ENCODE results near the gene GRIN2D.

Gene GRIN2D

GRCh38 chr19:48415806-48416221 lies 22.3 kb downstream of the GRIN2D start:
- no peak for DNase-seq
- Histone ChIP-seq H4K20me1 (ENCODE audit: insufficient read depth, low read length) (no peaks in the 10 kb centered on the region), H3K27me3 (ENCODE audit: insufficient read depth, low read length, poor library complexity) (no peaks in the 10 kb centered on the region), H3K27ac (ENCODE audit: low read length) (no peak overlapping the region), H3K36me3 (ENCODE audit: insufficient read depth, low read length) (no peaks in the 10 kb centered on the region), H3K4me1 (ENCODE audit: insufficient read depth, low read length) (no peaks in the 10 kb centered on the region), H3K4me2 (ENCODE audit: insufficient read depth, low read length) (no peak overlapping the region), H3K9me3 (ENCODE audit: insufficient read depth, low read length, severe bottlenecking) (no peaks in the 10 kb centered on the region), H3K79me2 (ENCODE audit: insufficient read depth, low read length) (no peaks in the 10 kb centered on the region), H3K9ac (ENCODE audit: low read depth, low read length) (no peak overlapping the region), H2AFZ (ENCODE audit: low read depth, low read length) (no peak overlapping the region), H3K4me3 (ENCODE audit: low read depth in 1 of 2, low read length in 2 of 2) (no peak overlapping the region)
- no peak for ATAC-seq (ENCODE audit: insufficient read depth, low read depth)
- TF ChIP-seq, protein P1, sequence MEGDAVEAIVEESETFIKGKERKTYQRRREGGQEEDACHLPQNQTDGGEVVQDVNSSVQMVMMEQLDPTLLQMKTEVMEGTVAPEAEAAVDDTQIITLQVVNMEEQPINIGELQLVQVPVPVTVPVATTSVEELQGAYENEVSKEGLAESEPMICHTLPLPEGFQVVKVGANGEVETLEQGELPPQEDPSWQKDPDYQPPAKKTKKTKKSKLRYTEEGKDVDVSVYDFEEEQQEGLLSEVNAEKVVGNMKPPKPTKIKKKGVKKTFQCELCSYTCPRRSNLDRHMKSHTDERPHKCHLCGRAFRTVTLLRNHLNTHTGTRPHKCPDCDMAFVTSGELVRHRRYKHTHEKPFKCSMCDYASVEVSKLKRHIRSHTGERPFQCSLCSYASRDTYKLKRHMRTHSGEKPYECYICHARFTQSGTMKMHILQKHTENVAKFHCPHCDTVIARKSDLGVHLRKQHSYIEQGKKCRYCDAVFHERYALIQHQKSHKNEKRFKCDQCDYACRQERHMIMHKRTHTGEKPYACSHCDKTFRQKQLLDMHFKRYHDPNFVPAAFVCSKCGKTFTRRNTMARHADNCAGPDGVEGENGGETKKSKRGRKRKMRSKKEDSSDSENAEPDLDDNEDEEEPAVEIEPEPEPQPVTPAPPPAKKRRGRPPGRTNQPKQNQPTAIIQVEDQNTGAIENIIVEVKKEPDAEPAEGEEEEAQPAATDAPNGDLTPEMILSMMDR (IDR thresholded peaks at IDR 0.05; ENCODE audit: borderline replicate concordance, extremely low read depth, low read length, poor library complexity, severe bottlenecking): no peak
- no peak for TF ChIP-seq EZH2 (IDR thresholded peaks at IDR 0.05; ENCODE audit: borderline replicate concordance, low read depth, low read length, severe bottlenecking)

DNA sequence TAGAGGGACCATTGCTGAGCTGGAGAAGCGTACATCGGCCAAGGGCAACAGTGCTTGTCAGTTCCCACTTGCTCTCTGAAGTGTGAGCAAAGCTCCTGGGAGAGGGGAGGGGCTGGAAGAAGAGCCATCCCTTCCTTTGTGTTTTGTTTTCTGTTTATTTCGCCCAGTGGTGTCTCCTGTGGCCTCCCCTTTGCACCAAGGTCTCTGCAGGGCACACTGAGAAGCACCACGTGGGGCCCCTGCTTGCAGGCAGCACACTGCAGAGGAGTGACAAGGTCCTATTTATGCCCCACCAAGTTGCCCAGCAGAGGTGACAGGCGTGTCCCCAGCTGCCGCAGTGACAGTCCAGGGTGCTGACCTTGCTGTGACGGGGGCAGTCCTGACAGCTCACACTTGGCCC lies 24.0 kb downstream of the GRIN2D start:
- Histone ChIP-seq H3K9ac (ENCODE audit: low read depth, low read length) (no peak overlapping the region), H3K4me1 (ENCODE audit: insufficient read depth, low read length) (no peaks in the 10 kb centered on the region), H3K4me3 (ENCODE audit: low read depth in 1 of 2, low read length in 2 of 2) (no peak overlapping the region), H3K27ac (ENCODE audit: low read length) (no peak overlapping the region), H3K4me2 (ENCODE audit: insufficient read depth, low read length) (no peak overlapping the region), H2AFZ (ENCODE audit: low read depth, low read length) (no peak overlapping the region), H3K27me3 (ENCODE audit: insufficient read depth, low read length, poor library complexity) (no peaks in the 10 kb centered on the region), H3K36me3 (ENCODE audit: insufficient read depth, low read length) (no peaks in the 10 kb centered on the region), H3K9me3 (ENCODE audit: insufficient read depth, low read length, severe bottlenecking) (no peaks in the 10 kb centered on the region), H3K79me2 (ENCODE audit: insufficient read depth, low read length) (no peaks in the 10 kb centered on the region), H4K20me1 (ENCODE audit: insufficient read depth, low read length) (no peaks in the 10 kb centered on the region)
- TF ChIP-seq, protein P1 (IDR thresholded peaks at IDR 0.05; ENCODE audit: borderline replicate concordance, extremely low read depth, low read length, poor library complexity, severe bottlenecking): no peak
- TF ChIP-seq EZH2 (IDR thresholded peaks at IDR 0.05; ENCODE audit: borderline replicate concordance, low read depth, low read length, severe bottlenecking): no peak
- DNase-seq (no peak), ATAC-seq (ENCODE audit: insufficient read depth, low read depth) (no peak)

GRCh38 chr19:48418317-48419064 lies 25.0 kb downstream of the GRIN2D start:
- no peak for DNase-seq
- no peak overlapping the region for H3K9ac ChIP-seq (ENCODE audit: low read depth, low read length)
- no peak overlapping the region for H3K4me2 ChIP-seq (ENCODE audit: insufficient read depth, low read length)
- TF ChIP-seq, protein P1 (IDR thresholded peaks at IDR 0.05; ENCODE audit: borderline replicate concordance, extremely low read depth, low read length, poor library complexity, severe bottlenecking): no peak
- TF ChIP-seq EZH2 (IDR thresholded peaks at IDR 0.05; ENCODE audit: borderline replicate concordance, low read depth, low read length, severe bottlenecking): no peak
- no peaks in the 10 kb centered on the region for H4K20me1 ChIP-seq (ENCODE audit: insufficient read depth, low read length)
- H2AFZ ChIP-seq (ENCODE audit: low read depth, low read length): no peak overlapping the region
- H3K27ac ChIP-seq (ENCODE audit: low read length): no peak overlapping the region
- no peaks in the 10 kb centered on the region for H3K27me3 ChIP-seq (ENCODE audit: insufficient read depth, low read length, poor library complexity)
- no peak overlapping the region for H3K4me3 ChIP-seq (ENCODE audit: low read depth in 1 of 2, low read length in 2 of 2)
- H3K9me3 ChIP-seq (ENCODE audit: insufficient read depth, low read length, severe bottlenecking): no peaks in the 10 kb centered on the region
- no peaks in the 10 kb centered on the region for H3K4me1 ChIP-seq (ENCODE audit: insufficient read depth, low read length)
- no peaks in the 10 kb centered on the region for H3K36me3 ChIP-seq (ENCODE audit: insufficient read depth, low read length)
- H3K79me2 ChIP-seq (ENCODE audit: insufficient read depth, low read length): no peaks in the 10 kb centered on the region
- ATAC-seq (ENCODE audit: insufficient read depth, low read depth): no peak
